ENCODE results near the gene MAPK13.
"Not testable (repeated sequence)": the region's sequence is repeated elsewhere in the genome, so short reads cannot be mapped to it uniquely, and the experiment has no call there.

The MAPK13 gene

DNA sequence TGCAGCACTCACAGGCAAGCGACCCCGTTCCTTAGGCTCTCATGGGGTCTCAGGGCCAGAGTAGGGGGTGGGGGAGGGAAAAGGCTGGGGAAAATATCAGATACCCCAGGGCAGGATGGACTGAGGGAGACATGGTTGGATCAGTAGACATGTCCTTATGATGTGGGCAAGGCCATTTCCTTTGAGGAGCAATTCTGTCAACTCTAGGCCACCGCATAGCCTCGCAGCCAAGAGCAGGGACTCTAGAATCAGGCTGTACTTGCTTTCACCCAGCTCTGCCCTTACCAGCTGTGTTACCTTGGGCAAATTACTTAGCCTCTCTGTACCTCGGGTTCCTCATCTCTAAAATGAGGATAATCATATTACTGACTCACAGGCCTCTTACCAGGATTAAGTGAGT, 2.2 kb upstream of the MAPK13 start:
- no peak for DNase-seq (ENCODE audit: low read depth)

DNA sequence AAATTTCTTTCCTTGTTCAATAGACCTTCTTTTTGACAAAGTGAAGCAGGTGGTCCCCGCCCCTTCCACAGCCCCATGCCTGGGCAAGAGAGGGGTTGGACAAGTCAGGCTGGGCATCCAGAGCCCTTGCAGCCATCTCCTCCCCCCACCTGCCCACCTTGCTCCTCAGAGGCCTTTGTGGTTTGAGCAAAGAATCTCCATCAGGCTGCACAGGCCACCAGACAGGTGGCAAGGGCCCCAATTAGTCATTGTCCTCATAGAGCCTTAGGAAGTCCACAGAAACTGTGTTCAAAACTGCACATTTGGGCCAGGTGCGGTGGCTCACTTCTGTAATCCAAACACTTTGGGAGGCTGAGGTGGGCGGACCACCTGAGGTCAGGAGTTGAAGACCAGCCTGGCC, 1.5 kb upstream of the MAPK13 start:
- no peak for DNase-seq (ENCODE audit: low read depth)

DNA sequence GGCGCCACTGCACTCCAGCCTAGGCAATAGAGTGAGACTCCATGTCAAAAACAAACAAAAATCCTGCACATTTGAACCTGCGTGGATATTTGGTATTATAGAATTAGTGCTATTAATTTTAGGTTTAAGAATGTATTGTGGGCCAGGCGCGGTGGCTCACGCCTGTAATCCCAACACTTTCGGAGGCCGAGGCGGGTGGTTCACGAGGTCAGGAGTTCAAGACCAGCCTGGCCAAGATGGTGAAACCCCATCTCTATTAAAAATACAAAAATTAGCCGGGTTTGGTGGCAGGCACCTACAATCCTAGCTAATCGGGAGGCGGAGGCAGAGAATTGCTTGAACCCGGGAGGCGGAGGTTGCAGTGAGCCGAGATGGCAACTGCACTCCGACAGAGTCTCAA, 979 bp upstream of the MAPK13 start:
- DNase-seq (ENCODE audit: low read depth), result not testable (repeated sequence)

DNA sequence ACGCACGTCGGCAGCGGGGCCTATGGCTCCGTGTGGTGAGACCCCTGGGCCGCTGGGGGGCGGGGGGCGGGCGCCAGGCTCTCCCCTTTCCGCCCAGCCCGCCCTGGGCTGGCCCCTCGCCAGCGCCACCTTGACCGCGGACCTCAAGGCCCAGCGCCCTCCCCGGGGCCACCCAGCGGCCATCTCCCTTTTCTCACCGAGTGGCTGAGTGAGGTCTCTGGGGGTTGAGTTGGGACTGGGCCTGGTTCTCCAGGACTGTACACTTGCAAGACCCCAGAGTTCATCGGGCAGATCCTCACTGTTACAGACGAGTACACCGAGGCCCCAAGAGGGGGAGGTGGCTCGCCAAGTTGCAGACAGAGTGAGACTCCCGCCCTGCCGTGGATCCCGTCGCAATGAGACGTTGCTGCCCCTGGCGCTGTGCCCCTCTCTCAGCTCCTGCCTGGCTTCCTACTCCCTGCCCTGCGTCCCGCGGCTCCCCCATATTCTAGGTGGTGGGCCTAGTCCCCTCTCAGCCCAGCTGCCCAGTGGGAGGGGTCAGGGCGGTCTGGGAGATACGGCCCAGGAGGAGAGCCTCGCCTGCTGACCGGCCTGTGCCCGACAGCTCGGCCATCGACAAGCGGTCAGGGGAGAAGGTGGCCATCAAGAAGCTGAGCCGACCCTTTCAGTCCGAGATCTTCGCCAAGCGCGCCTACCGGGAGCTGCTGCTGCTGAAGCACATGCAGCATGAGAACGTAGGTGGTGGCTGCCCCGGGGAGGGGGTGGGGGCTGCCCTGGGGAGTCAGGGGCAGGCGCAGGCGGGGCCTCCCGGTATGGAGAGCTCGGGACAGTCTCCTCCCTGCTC, 576 bp downstream of the MAPK13 start:
- peak; percentile 71 for DNase-seq (ENCODE audit: low read depth)

DNA sequence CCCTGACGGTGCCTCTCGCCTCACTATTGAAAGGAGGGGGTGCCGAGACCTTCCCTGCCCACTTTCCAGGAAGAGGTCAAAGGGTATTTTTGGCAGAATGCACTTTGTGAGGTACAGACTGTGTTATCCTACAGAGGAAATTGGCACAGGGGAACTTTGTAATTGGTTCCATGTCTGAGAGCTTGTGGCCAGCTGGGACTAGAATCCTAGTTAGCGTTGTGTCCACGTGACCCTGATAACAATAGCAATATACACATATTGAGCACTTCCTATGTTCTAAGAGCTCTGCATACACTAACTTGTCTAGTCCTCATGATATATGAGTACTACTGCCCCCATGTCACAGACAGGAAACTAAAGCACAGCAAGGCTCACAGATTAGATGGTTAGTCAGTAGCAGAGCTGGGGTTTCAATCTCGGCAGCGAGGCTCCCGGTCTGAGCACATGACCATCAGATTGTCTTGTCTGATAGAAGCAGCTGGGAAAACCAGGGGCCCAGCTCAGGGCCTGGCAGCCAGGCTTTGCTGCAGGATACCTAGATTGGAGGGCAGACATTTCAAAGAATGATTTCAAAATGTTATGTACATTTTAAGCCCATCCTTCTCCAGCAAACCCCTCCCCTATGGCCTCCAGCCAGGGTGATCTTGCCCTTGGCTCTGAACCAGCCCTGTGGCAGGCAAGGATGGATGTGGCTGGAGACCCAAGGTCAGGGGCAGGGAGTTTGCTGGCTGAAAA, 1.4 kb downstream of the MAPK13 start:
- DNase-seq (ENCODE audit: low read depth), result no peak

DNA sequence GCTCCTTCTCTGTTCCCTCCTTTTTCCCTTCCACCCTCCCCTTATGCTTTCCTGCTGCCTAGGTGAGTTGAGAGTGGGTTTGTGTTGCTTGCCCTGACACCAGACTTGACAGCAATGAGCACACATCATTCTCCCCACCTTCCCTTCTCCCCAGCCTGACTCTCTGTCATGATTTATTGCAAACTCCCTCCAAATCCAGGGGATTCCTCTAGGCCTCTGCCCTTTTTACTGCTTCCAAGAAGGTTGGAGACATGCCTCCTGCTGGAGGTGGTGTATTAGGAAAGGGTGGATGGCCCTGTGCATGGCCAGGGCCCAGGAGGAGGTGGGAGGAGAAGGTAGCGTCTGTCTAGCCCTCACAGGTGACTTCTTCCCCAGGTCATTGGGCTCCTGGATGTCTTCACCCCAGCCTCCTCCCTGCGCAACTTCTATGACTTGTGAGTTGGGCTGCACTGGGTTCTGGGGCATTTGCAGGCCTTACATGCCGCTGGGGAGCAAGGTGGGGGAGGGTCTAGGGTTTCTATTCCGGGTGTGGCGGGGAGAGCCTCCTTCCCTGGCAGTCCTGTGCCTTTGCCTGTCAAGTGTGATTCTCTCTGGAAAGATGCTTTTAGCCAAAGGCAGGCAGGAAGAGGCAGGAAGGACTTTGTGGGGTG, 2.1 kb downstream of the MAPK13 start:
- DNase-seq (ENCODE audit: low read depth), result no peak

DNA sequence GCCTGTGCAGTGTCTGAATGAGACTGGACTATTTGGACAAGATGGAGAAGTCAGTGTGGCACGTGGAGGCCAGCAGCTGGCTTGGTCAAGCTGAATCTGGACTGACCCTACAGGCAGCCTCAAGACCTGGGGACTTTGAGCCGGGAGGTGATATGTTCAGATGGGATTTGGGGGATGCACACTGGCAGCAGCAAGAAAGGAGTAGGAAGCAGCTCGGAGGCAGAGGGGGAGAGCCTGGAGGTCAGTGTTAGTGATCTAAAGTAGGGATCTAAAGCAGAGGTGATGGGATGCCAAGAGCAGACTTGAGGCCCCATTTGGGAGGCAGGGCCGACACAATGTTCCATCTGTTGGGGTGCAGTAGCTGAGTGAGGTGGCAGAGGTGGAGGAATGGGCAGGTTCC, 2.8 kb downstream of the MAPK13 start:
- no peak for DNase-seq (ENCODE audit: low read depth)

DNA sequence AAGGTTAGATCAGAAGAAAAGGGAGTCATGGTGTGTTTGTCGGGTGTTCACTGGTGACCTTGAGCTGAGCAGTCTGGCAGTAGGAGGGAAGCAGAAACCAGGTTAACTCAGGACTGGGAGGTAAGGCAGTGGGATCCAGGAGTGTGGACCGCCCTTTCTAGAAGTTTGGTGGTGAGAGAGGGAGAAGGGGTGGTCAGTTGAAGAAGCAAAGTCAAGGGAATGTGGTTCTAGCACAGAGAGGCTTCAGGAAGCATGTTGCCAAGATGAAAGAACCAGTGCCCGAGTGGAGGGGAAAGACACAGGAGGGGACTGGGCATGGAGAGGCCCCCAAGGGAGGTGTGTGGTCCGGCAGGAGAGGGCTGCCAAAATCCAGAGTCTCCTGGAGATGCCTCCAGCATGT, 3.6 kb downstream of the MAPK13 start:
- DNase-seq (ENCODE audit: low read depth), result no peak

DNA sequence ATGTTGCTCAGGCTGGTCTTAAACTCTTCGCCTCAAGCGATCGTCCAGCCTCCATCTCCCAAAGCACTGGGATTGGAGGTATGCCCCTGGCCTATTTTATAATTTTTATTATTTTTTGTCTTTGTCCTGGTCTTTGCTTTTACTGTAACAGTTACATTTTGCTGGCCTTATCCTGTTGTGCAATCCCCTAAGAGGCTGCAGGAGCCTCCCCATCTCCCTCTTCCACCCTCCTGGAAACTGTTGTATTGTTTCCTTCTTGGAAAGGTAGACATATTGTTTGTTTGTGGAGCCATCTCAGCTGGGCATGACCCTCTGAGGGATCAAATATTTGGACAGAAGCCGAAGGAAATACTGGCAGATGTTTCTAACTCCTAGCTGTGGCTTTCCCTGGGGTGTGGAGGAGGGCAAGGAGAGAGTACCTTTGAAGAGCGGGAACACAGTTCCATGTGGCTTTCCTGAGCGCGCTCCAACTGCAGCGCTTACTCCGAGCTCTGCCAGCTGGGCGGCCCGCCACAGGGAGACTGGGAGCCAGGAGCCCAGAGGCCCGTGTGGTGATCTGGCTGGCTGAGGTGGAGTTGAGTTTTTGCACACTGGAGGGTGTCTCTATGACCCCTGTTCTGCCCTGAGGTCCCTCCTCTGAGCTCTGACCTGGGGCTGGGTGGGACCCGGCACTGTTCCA, 4.9 kb downstream of the MAPK13 start:
- DNase-seq (ENCODE audit: low read depth), result no peak

DNA sequence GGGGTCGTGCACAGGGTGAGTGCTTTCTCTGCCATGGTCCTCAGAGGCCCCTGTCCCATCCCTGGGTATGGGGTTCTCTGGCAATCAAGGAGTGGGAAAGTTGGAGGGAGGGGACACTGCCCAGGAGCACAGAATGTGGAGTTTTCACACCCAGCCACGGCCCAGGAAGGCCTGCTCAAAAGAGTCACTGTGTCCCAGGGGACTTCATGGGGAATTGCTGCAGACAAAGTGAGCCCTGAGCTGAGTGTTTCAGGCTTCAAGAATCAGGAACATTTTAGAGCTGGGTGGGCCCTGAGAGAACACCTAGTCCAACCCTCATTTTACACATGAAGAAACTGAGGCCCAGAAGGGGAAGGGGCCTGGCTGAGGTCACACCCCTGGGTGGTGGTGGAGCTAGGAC, 5.7 kb downstream of the MAPK13 start:
- no peak for DNase-seq (ENCODE audit: low read depth)

DNA sequence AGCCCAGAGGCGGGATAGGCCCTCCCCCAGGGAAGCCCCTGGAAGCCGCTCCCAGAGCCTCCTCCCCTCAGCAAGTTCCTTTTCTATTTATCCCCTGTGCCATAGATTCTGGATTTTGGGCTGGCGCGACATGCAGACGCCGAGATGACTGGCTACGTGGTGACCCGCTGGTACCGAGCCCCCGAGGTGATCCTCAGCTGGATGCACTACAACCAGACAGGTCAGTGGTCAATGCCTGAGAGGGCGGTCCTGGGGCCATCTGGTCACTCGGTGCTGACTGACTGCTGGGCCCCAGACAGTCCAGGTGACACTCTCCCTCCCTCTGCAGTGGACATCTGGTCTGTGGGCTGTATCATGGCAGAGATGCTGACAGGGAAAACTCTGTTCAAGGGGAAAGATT, 6.2 kb downstream of the MAPK13 start:
- no peak for DNase-seq (ENCODE audit: low read depth)

DNA sequence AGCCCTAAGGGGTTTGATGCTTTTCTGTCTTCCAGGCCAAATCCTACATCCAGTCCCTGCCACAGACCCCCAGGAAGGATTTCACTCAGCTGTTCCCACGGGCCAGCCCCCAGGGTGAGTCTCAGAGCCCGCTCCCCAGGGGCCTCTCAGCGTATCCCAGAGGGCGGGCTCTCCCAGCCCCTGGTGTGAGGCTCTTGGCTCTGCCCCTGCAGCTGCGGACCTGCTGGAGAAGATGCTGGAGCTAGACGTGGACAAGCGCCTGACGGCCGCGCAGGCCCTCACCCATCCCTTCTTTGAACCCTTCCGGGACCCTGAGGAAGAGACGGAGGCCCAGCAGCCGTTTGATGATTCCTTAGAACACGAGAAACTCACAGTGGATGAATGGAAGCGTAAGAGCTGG, 8.4 kb downstream of the MAPK13 start:
- no peak for DNase-seq (ENCODE audit: low read depth)

DNA sequence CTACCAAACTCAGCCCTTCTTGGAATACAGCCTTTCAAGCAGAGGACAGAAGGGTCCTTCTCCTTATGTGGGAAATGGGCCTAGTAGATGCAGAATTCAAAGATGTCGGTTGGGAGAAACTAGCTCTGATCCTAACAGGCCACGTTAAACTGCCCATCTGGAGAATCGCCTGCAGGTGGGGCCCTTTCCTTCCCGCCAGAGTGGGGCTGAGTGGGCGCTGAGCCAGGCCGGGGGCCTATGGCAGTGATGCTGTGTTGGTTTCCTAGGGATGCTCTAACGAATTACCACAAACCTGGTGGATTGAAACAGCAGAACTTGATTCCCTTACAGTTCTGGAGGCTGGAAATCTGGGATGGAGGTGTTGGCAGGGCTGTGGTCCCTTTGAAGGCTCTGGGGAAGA, 9.1 kb downstream of the MAPK13 start:
- DNase-seq (ENCODE audit: low read depth), result no peak

DNA sequence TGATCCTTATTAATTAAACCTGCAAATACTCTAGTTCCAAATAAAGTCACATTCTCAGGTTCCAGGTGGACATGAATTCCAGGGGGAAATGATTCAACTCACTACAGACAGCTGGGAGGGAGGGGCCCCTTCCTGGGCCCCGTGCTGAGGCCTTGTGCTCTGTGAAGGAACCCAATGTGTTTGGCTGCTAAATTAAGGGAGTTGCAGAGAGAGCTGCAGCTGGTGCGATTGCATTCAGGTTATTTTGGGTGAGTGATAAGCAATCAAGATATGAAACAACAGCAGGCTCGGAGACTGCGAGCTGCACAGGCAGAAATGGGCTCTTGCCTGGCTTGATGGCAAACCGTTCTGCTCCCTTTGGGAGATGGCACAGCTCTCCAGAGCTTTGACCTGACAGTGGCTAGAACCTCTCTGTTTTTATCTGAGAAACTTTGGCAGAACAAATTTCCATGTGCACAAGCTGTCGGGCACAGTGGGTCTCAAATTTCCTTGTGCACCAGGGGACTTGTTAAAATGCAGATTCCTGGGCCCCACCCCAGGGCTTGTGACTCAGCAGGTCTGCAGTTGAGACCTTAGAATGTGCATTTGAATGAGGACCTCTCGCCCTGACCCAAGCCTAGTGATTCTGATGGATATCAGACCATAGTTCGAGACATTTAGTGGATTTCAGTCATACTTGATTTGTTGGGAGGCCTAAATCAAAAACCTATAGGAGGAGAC, 9.8 kb downstream of the MAPK13 start:
- DNase-seq (ENCODE audit: low read depth), result no peak

DNA sequence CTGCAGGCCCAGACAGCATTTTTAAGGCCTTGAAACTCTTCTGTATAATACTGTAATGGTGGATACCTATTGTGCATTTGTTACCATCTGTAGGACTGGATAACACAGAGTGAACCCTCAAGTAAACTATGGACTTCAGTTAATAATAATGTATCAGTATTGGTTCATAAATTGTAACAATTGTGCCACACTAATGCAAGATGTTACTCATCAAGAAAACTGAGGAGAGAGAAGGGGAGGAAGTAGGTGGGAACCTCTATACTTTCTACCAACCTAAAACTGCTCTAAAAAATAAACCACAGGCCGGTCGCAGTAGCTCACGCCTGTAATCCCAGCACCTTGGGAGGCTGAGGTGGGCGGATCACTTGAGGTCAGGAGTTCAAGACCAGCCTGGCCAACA, 10.8 kb downstream of the MAPK13 start:
- no peak for DNase-seq (ENCODE audit: low read depth)

DNA sequence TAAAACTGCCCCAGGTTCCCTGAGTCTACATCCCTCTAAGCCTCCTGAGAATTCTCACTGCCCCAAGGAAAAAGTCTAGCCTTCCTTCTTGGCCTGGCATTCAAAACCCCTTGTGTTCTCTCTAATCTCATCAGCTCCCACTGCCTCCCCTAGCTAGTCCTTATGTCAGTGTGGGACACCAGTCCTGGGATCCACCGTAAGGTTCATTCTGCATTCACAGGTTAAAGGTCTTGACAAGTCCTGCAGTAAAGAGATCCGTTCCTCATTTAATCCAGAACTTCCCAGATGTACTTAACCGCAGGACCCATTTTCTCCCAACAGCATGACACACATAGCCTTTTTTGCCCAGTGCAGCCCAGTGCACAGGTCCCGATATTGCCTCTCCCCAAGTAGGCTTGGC, 11.6 kb downstream of the MAPK13 start:
- DNase-seq (ENCODE audit: low read depth), result no peak

DNA sequence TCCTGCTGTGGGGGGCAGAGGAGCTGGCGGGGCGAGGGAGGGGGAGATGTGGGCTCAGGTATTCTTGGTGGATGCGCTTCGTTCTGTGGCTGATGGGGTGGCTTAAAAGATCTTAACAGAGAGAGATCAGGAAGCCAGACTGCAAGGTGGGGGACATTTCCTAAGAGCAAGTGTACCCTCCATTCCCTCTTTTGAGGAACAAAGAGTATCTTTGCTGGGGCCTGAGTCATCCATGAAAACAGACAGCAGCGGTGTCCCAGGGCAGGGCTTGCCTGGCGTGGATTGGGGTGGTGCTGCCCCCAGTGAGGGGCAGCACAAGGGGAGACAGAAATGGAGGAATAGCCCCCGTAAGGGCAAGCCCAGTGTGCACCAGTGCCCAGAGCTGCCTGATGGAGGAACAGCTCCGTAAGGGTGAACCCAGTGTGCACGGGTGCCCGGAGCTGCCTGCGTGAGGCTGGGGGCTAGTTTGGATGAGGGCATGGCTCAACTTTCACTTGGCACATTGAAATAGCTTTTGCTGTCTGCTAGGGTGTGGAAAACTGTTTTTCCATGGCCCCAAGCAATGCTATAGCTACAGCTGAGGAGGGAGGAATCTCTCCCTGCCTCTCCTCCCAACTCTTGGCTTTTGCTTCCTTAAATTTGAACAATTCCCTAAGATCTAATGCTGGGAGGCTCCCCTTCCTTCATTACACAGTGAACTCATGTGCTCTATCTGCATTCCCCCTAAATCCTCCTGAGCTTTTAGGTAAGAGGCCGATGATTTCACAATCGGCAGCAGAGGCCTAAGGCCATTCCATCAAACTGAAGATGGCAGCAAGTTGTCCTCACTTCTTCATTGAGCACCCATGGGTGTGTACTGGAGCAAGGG, 12.9 kb downstream of the MAPK13 start:
- no peak for DNase-seq (ENCODE audit: low read depth)

DNA sequence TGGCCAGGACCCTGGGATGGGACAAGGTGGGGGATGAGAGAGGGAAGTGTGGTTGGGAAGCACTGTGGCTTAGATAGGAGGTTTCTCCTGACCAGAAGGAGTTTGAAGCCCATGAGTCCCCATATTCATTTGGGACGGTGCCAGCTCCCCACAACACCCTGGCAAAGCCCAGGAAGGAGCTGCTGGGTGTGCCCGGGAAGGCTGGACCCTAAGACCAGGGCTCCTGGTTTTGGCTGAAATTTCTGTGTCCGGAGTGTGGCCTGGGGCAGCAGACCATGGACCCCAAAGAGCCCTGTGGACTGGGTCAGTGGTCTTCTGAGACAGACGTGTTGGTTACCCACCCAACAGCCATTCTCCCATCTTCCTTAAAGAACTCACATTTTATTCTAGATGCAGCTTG, 15.2 kb downstream of the MAPK13 start:
- DNase-seq (ENCODE audit: low read depth), result no peak

DNA sequence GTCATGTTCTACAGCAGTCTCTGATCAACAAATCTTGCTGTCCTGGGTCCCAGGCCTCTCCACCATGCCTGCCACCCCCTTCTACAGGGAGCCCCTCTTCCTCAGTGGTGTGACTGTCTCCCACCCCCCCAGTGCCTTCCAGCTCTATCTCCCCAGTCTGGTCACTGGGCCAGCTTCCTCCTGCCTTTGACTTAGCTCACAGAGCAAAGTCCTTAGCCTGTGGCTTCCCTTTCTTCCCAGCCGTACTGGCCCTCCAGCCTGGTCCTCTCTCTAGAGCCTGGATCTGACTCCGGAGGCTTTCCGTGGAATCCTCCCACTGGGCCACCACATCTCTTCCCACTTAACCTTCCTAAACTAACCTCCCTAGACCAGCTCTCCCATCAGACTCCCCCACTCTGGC, 17.0 kb downstream of the MAPK13 start:
- no peak for DNase-seq (ENCODE audit: low read depth)

DNA sequence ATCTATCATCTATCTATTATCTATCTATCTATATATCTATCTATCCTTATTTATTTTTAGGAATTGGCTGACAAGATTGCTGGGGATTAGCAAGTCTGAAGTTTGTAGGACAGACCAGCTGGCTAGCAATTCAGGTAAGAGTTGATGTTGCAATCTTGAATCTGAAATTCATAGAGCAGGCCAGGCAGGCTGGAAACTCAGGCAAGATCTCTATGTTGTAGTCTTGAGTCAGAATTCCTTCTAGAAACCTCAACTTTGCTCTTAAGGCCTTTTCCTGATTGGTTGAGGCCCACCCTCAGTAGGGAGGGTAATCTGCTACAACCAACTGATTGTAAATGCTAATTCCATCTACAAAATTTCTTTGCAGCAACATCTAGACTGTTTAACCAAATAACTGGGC, 19.2 kb downstream of the MAPK13 start:
- no peak for DNase-seq (ENCODE audit: low read depth)

DNA sequence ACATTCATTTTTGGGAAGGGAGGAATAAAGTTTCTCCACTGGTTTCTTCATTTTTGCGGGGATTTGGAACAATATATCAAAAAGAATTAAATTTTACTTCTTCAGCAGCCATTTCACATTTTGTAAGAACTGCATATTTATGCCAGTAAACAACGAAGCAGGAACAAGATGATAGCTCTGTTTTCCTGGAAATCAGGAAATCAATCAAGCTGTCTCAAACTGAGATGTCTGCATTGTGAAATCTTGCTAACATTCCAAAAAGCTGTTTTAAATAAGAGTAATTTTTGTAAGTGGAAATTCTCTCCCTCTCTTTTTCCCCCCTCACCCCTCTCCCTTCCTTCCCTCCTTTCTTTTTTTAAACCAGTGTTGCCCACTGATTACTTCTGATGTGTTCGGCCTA, 20.0 kb downstream of the MAPK13 start:
- no peak for DNase-seq (ENCODE audit: low read depth)
